Glomerular visceral epithelial cell (primary cell): Measurements from ENCODE around the gene PPME1.

ENCODE experiments used
- DNase-seq: peaks from one replicate; pipeline ENCODE4 v3.0.0-alpha.2; 2016; ENCODE audit errors: extremely low spot score

The PPME1 gene

GRCh38 chr11:74280494-74280893 lies 109.4 kb downstream of the PPME1 start:
- DNase-seq = no peak

DNA sequence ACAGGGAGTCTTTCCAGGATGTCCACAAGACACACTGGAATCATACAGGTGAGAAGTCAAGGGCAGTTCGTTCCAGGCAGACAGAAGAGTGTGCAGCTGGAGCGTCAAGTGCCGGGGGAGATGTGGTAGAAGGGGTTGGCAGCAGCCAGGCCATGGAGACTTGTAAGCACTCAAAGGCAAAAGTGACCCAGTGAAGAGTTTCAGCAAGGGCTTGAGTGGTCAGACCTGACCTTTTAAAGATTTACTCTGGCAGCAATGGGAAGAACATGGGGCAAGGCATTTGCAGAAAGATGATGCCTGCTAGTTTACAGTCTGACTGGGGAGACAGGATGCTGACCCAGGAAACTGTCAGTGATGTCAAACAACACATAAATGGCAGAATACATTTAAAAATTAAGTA lies 111.3 kb downstream of the PPME1 start:
- DNase-seq = no peak

GRCh38 chr11:74282914-74283371 lies 111.9 kb downstream of the PPME1 start:
- no peak for DNase-seq

DNA sequence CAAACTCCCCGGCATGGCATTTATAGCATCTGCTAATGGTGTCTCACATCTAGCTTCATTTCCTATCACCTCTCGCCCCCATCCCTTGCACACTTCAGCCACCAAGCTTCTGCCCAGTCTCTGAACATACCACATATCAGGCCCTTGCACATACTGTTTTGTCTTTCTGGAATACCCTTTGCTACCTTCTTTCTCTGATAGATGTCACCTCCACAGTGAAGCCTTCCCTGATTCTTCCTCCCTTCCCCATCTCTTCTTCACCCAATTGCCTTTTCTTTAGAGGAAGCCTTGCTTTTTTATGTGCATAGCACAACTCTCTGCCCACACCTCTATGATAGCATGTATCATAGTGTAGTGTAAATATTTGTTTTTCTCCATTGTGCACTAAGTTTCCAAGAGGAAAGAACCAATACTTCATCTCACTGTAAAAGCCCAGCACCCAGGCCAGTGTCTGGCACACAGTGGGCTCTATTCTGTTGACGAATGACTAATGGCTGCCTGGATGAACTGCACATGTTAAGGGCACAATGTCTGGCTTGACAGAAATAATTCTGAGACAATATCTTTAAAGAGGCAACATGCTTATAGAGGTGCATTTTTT lies 112.6 kb downstream of the PPME1 start:
- DNase-seq = no peak

- no peak for DNase-seq
These were observed 113.4 kb downstream of the PPME1 start for GRCh38 chr11:74284466-74284865.

DNA sequence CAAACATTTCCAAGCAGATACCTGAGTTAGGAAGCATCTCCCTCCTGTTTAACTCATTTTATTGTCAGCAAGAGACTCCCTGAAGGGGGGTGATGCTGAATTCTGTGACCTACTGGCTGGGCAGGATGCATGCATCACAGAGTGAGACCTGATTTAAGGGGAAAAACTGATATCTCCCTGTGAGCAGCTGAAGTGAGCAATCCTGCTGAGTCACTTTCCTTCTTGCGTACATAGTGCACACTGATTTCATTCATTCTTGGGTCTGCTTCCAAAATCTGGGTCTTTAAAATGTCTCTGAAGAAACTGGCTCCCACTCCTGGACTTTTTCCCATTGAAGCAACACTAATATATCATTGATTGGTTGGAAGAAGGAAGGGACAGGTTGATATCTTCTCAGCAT lies 117.1 kb downstream of the PPME1 start:
- peak; percentile 54 for DNase-seq

- DNase-seq = no peak
These were observed 117.8 kb downstream of the PPME1 start for GRCh38 chr11:74288911-74289310.

GRCh38 chr11:74297484-74297883 lies 126.4 kb downstream of the PPME1 start:
- no peak for DNase-seq

DNA sequence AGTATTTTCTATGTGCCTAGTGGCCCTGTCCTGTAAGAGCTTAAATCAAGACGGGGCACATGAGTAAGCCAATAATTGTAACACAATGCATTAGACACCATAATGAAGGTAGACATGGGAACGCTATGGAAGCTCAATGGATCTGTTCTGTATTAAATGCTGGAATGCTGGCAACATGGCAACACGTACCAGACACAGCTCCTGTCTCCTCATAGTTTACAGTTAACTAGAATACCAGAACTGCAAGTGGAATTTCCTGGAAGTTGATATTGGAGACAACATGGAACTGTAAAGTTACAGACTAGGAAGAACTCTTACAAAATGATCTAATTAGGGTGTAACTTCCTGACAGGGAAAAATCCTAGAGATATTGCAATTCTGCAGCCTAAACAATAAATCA lies 127.9 kb downstream of the PPME1 start:
- DNase-seq = no peak
